BLaER1 (cell line): ENCODE results near the gene UFC1.
A peak's percentile ranks its signal among the peaks of the same experiment; 100 is the strongest.

Source experiments
- H3K27ac ChIP-seq: shearing (Covaris generic); formaldehyde crosslinking; 2 replicates; pipeline ENCODE4 v1.8.1; 2022
- H3K27me3 ChIP-seq: shearing (Covaris generic); formaldehyde crosslinking; 2 replicates; pipeline ENCODE4 v1.8.1; 2022
- H3K36me3 ChIP-seq: shearing (Covaris generic); formaldehyde crosslinking; 2 replicates; pipeline ENCODE4 v1.8.1; 2022
- H3K4me1 ChIP-seq: shearing (Covaris generic); formaldehyde crosslinking; 2 replicates; pipeline ENCODE4 v1.8.1; 2022
- H3K4me2 ChIP-seq: shearing (Covaris generic); formaldehyde crosslinking; 2 replicates; pipeline ENCODE4 v1.8.1; 2022
- H3K4me3 ChIP-seq: shearing (Covaris generic); formaldehyde crosslinking; 2 replicates; pipeline ENCODE4 v1.8.1; 2022
- H3K9ac ChIP-seq: shearing (Covaris generic); formaldehyde crosslinking; 2 replicates; pipeline ENCODE4 v1.8.1; 2022
- H3K9me3 ChIP-seq: shearing (Covaris generic); formaldehyde crosslinking; 2 replicates; pipeline ENCODE4 v1.8.1; 2022
- H4K20me1 ChIP-seq: shearing (Covaris generic); formaldehyde crosslinking; 2 replicates; pipeline ENCODE4 v1.8.1; 2022
- Cebpa-rat ChIP-seq: shearing (Covaris generic); IDR thresholded peaks from 2 replicates; pipeline ENCODE4 v1.8.1; 2022

Gene UFC1

GRCh38 chr1:161201836-161202712, 48.3 kb downstream of the UFC1 start, which contains the start of gene NDUFS2:
NDUFS2 (plus strand) TSS chr1:161202367; CDS start chr1:161202386, 19 bp downstream.
- TF ChIP-seq Cebpa-rat = no peak
- peaks cover 62% of the 10 kb centered on the region for H3K4me1 ChIP-seq
- H3K4me3 ChIP-seq = peak within 1 kb of the TSS; percentile 74
- peak within 1 kb of the TSS; percentile 86 for H3K27ac ChIP-seq
- H3K9ac ChIP-seq = peak within 1 kb of the TSS; percentile 83
- peaks cover 36% of the 10 kb centered on the region for H3K36me3 ChIP-seq
- H4K20me1 ChIP-seq = no peaks in the 10 kb centered on the region
- H3K4me2 ChIP-seq = peak within 1 kb of the TSS; percentile 88
- no peaks in the 10 kb centered on the region for H3K27me3 ChIP-seq
- no peaks in the 10 kb centered on the region for H3K9me3 ChIP-seq

DNA sequence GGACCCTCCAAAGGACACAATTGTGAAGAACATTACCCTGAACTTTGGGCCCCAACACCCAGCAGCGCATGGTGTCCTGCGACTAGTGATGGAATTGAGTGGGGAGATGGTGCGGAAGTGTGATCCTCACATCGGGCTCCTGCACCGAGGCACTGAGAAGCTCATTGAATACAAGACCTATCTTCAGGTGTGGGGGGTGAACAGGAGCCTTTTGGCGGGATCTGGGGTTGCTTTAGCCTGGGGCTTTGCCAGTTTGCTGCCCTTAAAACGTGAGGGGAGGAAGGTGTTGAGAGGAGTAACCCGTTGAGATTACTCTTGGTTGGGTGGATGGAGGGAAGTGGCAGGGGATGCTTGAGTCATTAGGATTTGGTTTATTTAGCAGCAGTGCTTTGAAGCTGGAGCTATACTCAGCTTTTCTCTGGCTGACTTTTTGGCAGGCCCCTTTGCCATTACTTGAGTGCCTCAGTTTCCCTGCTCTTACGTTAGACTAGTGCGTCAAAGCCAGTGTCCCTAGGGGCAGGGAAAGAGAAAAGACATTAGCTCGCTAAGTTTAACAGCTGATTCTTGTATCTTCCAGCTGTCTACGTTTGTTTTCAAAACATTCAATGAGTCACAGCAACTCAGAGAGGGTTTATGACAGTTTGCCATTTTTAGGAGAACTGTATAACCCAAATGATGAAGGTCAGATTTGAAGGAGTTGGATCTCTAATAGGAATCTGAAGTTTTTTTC, 52.8 kb downstream of the UFC1 start:
- no peak overlapping the region for H3K4me3 ChIP-seq
- 0 out of 2 replicates have a peak, but pooled peaks cover 7% of the 10 kb centered on the region for H4K20me1 ChIP-seq
- no peak for TF ChIP-seq Cebpa-rat
- H3K4me1 ChIP-seq = peaks cover 28% of the 10 kb centered on the region
- H3K27me3 ChIP-seq = no peaks in the 10 kb centered on the region
- H3K9ac ChIP-seq = no peak overlapping the region
- no peaks in the 10 kb centered on the region for H3K9me3 ChIP-seq
- no peak overlapping the region for H3K4me2 ChIP-seq
- H3K36me3 ChIP-seq = peaks cover 81% of the 10 kb centered on the region
- H3K27ac ChIP-seq = no peak overlapping the region

DNA sequence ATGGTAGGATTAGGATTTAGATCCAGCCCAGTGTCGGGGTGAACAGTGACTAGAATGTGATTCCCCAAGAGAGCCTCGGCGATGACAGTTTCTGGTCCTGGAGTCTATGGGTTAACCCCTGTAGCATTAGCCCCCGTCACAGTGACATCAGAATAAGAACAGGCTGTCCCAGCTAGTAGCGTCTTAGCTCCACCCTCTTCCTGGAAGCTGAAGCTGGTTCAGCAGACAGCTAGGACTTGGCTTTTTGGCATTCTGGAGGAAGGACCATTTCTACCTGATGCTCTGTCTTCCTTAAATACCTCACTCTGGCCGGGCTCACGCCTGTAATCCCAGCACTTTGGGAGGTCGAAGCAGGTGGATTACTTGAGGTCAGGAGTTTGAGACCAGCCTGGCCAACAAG, 53.4 kb downstream of the UFC1 start:
- Histone ChIP-seq H3K27ac (no peak overlapping the region), H3K36me3 (peaks cover 87% of the 10 kb centered on the region), H3K4me2 (no peak overlapping the region), H3K4me3 (no peak overlapping the region), H3K9ac (no peak overlapping the region), H3K9me3 (no peaks in the 10 kb centered on the region), H4K20me1 (0 out of 2 replicates have a peak, but pooled peaks cover 7% of the 10 kb centered on the region), H3K27me3 (no peaks in the 10 kb centered on the region), H3K4me1 (peaks cover 24% of the 10 kb centered on the region)
- no peak for TF ChIP-seq Cebpa-rat
